HG02798 (cell line): ENCODE data around the gene RAD9B.

Source experiments
- ATAC-seq: cut with Tn5 transposase; IDR thresholded peaks from one replicate; pipeline ENCODE4 v1.9.1; 2021; ENCODE audit warnings: mild to moderate bottlenecking; ENCODE audit not compliant: unreplicated experiment, poor library complexity

RAD9B gene

GRCh38 chr12:110550981-110551380 is 48.9 kb downstream of the RAD9B start:
- ATAC-seq, result no peak
